DOHH2 (cell line): ENCODE data around the gene PSMB10.

Experiments
- H3F3A ChIP-seq: fragments of 200-600 bp; sonication (generic), shearing (Covaris generic); 2 replicates; pipeline ENCODE4 v1.6.0; 2016; ENCODE audit warnings: antibody characterized with exemption, mild to moderate bottlenecking; ENCODE audit not compliant: control insufficient read depth, insufficient read depth
- H3K27ac ChIP-seq: fragments of 200-600 bp; sonication (generic); 2 replicates; pipeline ENCODE4 v1.5.1; 2014; ENCODE audit warnings: low read depth, mild to moderate bottlenecking, low read length, moderate library complexity
- H3K27me3 ChIP-seq: fragments of 200-600 bp; sonication (generic); 2 replicates; pipeline ENCODE4 v1.6.1; 2014; ENCODE audit warnings: mild to moderate bottlenecking, low read length, mixed read lengths; ENCODE audit not compliant: control insufficient read depth
- H3K36me3 ChIP-seq: fragments of 200-600 bp; sonication (generic); 2 replicates; pipeline ENCODE4 v1.6.1; 2014; ENCODE audit warnings: mild to moderate bottlenecking, low read length, moderate library complexity, mixed read lengths; ENCODE audit not compliant: control insufficient read depth
- H3K4me1 ChIP-seq: fragments of 200-600 bp; sonication (generic); 2 replicates; pipeline ENCODE4 v1.6.1; 2014; ENCODE audit warnings: mild to moderate bottlenecking, low read length, mixed read lengths; ENCODE audit not compliant: control insufficient read depth
- H3K4me2 ChIP-seq: fragments of 200-600 bp; sonication (generic); 2 replicates; pipeline ENCODE4 v1.6.0; 2014; ENCODE audit warnings: mild to moderate bottlenecking, low read length, moderate library complexity
- H3K4me3 ChIP-seq: fragments of 200-600 bp; sonication (generic); 2 replicates; pipeline ENCODE4 v1.5.1; 2014; ENCODE audit warnings: mild to moderate bottlenecking, low read length, mixed read lengths
- H3K79me2 ChIP-seq: fragments of 200-600 bp; sonication (generic); 2 replicates; pipeline ENCODE4 v1.6.1; 2014; ENCODE audit warnings: mild to moderate bottlenecking, low read length, mixed read lengths; ENCODE audit not compliant: control insufficient read depth
- H3K9me2 ChIP-seq: fragments of 200-600 bp; sonication (generic); replicated peaks from 2 replicates; pipeline ENCODE4 v1.6.1; 2014; ENCODE audit warnings: mild to moderate bottlenecking, low read length, mixed read lengths; ENCODE audit not compliant: control insufficient read depth
- H3K9me3 ChIP-seq: fragments of 200-600 bp; sonication (generic); 2 replicates; pipeline ENCODE4 v1.6.1; 2014; ENCODE audit warnings: antibody characterized with exemption, low read length, mixed read lengths; ENCODE audit not compliant: control insufficient read depth, insufficient read depth
- H4K20me1 ChIP-seq: fragments of 200-600 bp; sonication (generic); 2 replicates; pipeline ENCODE4 v1.6.0; 2014; ENCODE audit warnings: low read depth, mild to moderate bottlenecking, antibody characterized with exemption, low read length, moderate library complexity; ENCODE audit not compliant: control insufficient read depth, insufficient read depth
- EZH2phosphoT487 ChIP-seq: fragments of 200-600 bp; sonication (generic); IDR thresholded peaks from 2 replicates; pipeline ENCODE4 v1.6.1; 2017; ENCODE audit warnings: borderline replicate concordance, mild to moderate bottlenecking, antibody characterized with exemption, low read length, moderate library complexity, mixed read lengths
- TF ChIP-seq, protein P1 (sequence below): fragments of 200-600 bp; sonication (generic); IDR thresholded peaks from one replicate; pipeline ENCODE4 v1.5.1; 2014; ENCODE audit warnings: antibody characterized with exemption, mild to moderate bottlenecking, low read depth, low read length; ENCODE audit not compliant: poor library complexity, severe bottlenecking

PSMB10 gene

DNA sequence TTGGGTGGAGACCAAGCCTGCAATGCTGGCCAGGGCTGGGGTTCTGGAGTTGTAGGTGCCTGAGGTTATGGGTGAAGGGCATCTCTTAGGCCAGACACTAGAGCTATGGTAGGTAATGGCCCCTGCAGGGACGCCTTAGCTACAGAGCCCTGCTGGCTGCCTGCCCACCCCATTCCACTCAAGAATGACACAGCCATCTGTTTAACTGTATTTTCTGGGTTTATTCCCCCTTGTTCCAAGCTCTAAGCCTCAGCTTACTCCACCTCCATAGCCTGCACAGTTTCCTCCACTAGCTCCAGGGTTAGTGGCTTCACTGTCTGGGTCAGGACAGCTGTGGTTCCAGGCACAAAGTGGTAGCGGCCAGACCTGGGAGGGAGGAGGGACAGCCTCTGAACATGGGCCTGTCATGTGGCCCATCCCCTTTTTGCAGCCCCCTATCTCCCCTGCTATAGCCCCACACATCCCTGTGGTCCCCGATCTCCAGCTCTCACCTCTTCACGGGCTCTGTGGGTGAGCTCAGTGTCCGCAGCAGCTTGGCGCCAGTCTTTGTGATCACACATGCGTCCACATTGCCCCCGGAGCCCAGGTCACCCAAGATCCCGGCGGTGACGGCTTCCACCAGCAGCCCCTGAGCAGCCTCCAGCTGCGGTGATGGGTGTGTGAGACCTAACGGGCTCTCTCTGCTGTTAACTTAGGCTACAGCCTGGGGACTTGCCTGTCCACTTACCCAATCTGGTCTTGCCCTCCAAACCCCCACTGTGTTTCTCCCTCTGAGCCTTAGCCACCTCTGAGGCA is 2.1 kb downstream of the PSMB10 start:
- TF ChIP-seq EZH2phosphoT487: no peak
- TF ChIP-seq, protein P1, sequence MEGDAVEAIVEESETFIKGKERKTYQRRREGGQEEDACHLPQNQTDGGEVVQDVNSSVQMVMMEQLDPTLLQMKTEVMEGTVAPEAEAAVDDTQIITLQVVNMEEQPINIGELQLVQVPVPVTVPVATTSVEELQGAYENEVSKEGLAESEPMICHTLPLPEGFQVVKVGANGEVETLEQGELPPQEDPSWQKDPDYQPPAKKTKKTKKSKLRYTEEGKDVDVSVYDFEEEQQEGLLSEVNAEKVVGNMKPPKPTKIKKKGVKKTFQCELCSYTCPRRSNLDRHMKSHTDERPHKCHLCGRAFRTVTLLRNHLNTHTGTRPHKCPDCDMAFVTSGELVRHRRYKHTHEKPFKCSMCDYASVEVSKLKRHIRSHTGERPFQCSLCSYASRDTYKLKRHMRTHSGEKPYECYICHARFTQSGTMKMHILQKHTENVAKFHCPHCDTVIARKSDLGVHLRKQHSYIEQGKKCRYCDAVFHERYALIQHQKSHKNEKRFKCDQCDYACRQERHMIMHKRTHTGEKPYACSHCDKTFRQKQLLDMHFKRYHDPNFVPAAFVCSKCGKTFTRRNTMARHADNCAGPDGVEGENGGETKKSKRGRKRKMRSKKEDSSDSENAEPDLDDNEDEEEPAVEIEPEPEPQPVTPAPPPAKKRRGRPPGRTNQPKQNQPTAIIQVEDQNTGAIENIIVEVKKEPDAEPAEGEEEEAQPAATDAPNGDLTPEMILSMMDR: no peak
- H3K9me2 ChIP-seq: no peaks in the 10 kb centered on the region
- H3K36me3 ChIP-seq: peaks cover 43% of the 10 kb centered on the region
- H3K4me2 ChIP-seq: peak overlapping the region; percentile 98
- H4K20me1 ChIP-seq: no peaks in the 10 kb centered on the region
- peaks cover 21% of the 10 kb centered on the region for H3K4me1 ChIP-seq
- H3K27ac ChIP-seq: no peak overlapping the region
- no peaks in the 10 kb centered on the region for H3K27me3 ChIP-seq
- peaks cover 31% of the 10 kb centered on the region for H3K79me2 ChIP-seq
- no peaks in the 10 kb centered on the region for H3K9me3 ChIP-seq
- peak overlapping the region; percentile 98 for H3K4me3 ChIP-seq
- H3F3A ChIP-seq: peaks cover 4% of the 10 kb centered on the region; the same call in 1 of the 2 replicates

DNA sequence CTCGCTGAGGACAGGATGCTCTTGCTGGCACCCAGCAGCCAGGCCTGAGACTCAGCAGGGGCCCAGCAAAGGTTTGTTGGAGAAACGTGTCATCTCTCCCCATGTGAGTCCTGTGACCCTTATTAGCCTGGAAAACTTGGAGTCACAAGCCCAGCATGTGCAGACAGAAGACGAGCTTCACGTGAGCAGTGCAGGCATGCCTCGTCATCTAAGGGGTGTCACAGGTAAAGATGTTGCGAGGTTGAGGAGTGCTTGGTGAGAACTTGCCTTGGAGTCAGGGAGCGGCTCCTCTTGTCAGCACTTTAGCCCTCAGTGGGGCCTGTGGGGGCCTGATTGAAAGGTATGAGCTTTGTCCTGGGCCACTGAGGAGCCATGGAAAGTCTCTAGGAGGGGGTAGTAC is 2.8 kb downstream of the PSMB10 start:
- no peaks in the 10 kb centered on the region for H4K20me1 ChIP-seq
- peaks cover 31% of the 10 kb centered on the region for H3K79me2 ChIP-seq
- no peak overlapping the region for H3K4me2 ChIP-seq
- H3K4me1 ChIP-seq: peaks cover 21% of the 10 kb centered on the region
- no peak overlapping the region for H3K27ac ChIP-seq
- H3K9me3 ChIP-seq: no peaks in the 10 kb centered on the region
- no peak for TF ChIP-seq EZH2phosphoT487
- TF ChIP-seq, protein P1: no peak
- no peaks in the 10 kb centered on the region for H3K9me2 ChIP-seq
- no peaks in the 10 kb centered on the region for H3K27me3 ChIP-seq
- peaks cover 4% of the 10 kb centered on the region; the same call in 1 of the 2 replicates for H3F3A ChIP-seq
- no peak overlapping the region for H3K4me3 ChIP-seq
- peaks cover 48% of the 10 kb centered on the region for H3K36me3 ChIP-seq

DNA sequence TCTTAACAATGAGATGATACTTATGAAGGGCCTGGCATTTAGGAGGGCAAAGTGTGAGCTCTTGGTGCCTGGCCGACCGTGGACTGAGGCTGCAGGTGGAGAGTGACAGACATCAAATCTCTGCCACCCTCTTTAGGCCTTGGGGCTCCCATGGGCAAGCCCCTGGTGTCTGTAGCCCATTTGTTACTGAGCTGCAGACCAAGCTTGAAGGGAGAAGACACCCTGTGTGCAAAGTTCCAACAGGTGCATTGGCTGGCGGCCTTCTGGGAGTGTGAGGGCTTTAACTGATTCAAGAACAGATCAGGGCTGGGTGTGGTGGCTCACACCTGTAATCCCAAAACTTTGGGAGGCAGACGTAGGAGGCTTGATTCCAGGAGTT is 4.2 kb downstream of the PSMB10 start:
- no peaks in the 10 kb centered on the region for H3K9me2 ChIP-seq
- no peak overlapping the region for H3K4me2 ChIP-seq
- H3K9me3 ChIP-seq: no peaks in the 10 kb centered on the region
- H3K36me3 ChIP-seq: peaks cover 54% of the 10 kb centered on the region
- H3K4me1 ChIP-seq: peaks cover 22% of the 10 kb centered on the region
- H3K27me3 ChIP-seq: no peaks in the 10 kb centered on the region
- H4K20me1 ChIP-seq: 0 out of 2 replicates have a peak, but pooled peaks cover 4% of the 10 kb centered on the region
- H3K27ac ChIP-seq: no peak overlapping the region
- H3F3A ChIP-seq: peaks cover 4% of the 10 kb centered on the region; the same call in 1 of the 2 replicates
- peaks cover 27% of the 10 kb centered on the region for H3K79me2 ChIP-seq
- H3K4me3 ChIP-seq: no peak overlapping the region
- no peak for TF ChIP-seq EZH2phosphoT487
- TF ChIP-seq, protein P1: no peak
